NCI-H446 treated with DMSO at 0.1 percent for 48 hours (cell line): ENCODE measurements around the gene STAB2.
A peak's percentile ranks its signal among the peaks of the same experiment; 100 is the strongest.
"Not testable (repeated sequence)": the region's sequence is repeated elsewhere in the genome, so short reads cannot be mapped to it uniquely, and the experiment has no call there.

Source experiments
- DNase-seq: peaks from one replicate; lab custom pipeline; 2025; lab: John Stamatoyannopoulos, UW

STAB2 gene

DNA sequence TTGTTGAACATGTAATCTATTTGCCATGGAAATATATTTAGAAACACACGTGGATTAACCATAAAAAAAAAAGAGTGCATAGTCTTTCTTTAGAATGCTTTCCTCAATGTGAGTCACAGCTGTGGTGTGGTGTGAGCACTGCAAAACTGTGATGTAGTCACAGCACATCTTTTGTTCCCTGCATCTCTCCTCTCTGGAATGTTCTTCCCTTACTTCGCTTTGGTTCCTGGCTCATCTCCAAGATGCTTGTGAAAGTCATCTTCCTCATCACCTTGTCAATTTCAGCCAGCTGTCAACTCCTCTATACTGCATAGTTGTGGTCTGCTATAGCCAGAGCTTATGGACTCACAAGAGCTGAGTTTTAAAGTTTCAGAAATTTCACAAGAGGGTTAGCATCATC lies 60.2 kb downstream of the STAB2 start:
- no peak for DNase-seq

DNA sequence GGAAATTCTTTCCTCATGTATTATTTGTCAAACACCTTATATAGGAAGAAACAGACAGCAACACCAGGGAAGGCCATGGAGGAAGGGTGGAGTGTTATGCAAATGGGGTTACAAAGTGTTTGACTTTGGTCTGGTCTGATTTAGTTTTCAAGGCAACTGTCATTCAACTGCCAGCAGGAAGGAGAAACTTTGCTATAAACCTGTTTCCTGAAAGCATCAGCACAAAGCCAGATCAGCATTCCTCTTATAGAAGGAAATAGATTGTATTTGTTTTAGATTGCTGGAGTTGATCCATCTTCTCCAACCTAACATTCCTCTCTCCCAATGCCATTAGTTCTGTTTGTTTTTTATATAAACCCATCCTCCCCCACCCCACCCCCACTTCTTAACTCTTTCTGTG lies 65.7 kb downstream of the STAB2 start:
- DNase-seq: no peak

DNA sequence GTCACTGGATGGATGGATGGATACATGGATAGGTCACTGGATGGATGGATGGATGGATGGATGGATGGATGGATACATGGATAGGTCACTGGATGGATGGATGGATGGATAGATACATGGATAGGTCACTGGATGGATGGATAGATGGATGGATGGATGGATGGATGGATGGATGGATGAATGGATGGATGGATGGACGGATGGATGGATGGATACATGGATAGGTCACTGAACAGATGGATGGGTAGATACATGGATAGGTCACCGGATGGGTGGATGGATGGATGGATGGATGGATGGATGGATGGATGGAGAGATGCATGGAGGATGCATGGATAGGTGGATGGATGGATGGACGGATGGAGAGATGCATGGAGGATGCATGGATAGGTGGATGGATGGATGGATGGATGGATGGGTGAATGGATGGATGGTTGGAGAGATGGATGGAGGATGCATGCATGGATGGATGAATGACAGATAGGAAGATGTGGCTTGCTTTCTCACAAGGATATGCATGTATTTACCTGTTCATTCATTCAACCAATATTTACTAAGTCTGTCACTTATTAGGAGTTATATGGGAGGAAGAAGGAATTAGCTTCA lies 66.6 kb downstream of the STAB2 start:
- not testable (repeated sequence) for DNase-seq

DNA sequence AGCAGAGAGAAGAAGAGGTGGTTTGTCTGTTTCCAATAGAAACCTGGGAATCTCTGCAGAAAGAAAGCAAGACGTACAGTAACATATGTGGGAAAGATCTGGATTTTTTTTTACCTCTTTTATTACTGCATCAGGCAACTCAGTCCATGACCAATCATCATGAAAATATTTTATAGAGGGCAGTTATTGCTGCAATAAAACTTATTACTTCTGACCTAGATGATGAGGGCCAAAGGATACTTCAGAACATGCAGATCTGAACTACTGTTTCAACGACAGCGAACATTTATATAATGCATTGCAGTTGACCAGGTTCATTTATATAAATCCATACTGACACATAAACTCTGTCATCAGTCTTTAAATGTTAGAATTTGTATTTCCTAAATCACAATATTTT lies 67.7 kb downstream of the STAB2 start:
- DNase-seq: no peak

DNA sequence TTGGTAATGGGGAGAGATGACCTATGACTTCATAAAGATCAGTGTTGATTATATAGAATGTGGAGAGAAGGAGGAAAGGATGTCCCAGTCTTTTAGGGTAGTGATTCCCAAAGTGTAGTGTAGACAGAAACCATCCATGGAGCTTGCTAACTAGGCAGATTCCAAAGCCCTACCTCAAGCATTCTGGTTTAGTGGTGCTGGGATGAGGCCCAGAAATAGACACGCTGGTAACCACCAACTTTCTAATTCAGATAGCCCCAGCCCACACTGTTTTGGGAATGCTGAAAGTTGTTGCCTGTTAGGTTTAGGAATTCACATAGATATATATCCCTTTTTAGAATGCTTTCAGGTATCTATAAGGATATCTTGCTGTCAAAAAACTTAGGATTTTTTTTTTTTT lies 69.2 kb downstream of the STAB2 start:
- DNase-seq: no peak

DNA sequence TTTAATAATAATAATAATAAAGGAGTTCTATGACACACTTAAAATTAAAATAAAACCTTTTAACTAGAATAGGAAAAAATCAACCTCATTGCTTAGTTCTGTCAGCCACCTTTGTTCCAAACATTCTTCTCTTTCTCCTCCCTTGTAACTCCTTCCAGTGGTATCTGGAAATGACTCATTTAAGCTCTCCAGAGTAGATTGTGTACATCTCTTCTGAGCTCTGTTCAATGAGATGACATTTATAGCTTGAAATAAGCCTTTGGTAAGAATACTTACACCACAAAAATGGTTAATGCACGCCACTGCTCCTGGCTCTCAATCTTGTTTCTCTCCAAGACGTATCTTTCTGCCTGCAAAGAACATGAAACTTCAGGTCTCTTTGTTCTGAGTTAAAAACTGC lies 70.3 kb downstream of the STAB2 start:
- no peak for DNase-seq

DNA sequence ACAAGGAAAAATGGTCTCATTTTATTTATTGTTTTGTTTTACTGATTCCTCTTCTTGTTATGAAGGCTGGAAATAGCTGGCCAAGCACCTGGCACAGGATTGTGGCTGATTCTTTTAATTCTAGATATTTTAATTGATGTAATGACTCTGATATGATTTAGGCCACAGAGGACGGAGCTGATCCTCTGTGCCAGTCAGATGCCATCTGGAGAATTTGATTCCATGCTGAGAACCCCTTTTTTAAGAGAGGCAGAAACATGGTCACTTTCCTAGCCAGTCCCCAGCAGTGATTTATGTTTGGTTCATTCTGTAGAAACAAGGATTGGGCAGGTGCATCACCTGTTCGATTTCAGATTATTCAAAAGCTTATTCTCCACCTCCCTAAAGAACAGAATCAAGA lies 77.6 kb downstream of the STAB2 start:
- no peak for DNase-seq

DNA sequence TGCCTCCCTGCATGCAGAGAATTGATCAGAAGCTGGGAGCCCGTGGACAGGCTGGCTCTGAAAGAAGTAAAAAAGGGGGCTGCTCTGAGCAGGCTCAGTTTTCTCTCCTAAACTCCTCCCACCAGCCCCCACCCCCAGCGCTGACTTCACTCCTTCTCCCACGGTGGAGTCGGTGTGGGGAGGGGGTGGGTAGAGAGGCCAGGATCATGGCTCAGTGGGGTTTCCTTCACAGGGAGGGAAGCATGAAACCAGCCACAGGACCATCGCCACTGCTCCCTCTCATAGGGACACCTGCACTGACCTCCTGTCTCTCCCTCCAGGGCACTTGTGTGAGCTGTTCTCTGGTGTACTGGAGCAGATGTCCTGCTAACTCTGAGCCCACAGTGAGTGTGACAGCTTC lies 78.9 kb downstream of the STAB2 start:
- no peak for DNase-seq

DNA sequence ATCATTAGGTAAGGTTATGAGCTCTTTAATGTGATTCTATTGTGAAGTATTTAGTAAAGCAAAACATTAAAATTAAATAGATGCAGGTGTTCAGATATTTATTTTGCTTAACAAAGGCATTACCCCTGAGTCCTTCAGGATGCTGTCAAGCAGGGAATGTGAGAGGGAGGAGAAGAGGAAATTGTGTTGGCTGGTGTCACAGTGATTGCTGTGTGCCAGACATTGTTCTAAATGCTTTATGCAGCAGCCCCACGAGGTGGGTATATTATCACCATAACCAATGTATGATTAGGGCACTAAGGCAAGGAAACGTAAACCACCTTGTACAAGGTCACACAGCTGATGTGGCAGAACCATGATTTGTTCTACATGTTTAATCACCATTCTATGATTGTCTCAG lies 80.1 kb downstream of the STAB2 start:
- DNase-seq: no peak

DNA sequence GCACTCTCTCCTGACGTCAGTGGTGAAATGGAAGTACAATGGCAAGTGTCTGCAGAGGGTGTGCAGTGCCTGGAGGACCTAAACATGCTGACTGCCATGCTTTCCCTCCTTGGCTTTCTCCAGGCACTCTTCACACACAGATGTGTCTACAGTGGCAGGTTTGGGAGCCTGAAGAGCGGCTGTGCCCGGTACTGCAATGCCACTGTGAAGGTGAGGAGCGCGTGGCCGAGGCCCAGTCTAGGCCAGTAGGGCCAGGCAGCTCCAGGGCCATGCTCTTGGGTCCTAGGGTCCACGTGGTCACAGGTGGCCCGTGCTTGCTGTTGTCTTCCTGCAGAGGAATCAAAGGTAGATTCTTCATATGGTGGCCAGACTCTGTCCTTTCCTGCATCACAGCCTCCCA lies 81.4 kb downstream of the STAB2 start:
- no peak for DNase-seq

DNA sequence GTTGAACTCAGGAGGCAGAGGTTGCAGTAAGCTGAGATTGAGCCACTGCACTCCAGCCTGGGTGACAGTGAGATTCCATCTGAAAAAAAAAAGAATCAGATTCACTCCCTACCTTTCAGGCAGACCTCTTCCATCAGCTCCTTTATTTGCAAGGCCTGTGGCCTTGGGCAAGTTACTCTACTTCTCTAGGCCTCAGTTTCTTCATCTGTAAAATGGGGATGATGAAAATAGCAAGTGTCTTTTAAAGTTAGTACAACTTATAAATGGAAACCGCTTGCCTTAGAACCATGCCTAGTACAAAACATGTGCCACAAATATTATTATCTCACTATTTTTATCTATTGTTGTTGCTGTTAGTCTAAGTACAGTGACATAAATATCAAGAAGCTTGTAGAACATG lies 84.3 kb downstream of the STAB2 start:
- no peak for DNase-seq

DNA sequence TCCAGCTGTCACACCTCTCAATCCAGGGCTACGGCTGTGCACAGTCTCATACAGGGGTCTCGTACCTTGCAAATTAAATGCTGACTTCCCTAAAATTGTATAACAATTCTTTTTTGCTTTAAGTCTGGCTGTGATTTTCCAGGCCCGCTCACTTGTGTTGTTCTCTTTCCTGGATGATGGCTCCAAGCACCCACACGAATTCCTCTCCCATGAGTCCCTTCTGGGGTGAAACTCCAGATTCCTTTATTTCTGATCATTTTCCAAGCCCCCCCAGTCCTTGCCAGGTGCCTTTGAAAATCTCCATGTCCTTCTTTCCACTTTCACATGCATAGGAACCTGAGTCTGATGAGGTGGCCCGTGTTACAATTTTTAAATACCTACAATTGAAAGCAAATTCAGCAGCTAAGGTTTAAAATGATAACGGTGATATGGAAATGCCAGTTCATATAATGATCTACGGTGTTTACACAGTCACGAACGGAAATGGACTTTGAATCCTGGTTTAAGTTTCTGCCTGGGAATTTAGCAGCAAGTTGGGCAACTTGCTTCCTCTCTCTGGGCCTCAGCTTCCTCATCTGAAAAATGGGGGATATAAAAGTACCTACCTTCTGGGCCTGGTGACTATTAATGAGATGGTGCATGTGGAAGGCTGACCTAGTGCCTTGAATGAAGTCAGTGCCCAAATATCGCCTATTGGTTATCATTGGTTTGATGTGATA lies 85.5 kb downstream of the STAB2 start:
- DNase-seq: no peak

DNA sequence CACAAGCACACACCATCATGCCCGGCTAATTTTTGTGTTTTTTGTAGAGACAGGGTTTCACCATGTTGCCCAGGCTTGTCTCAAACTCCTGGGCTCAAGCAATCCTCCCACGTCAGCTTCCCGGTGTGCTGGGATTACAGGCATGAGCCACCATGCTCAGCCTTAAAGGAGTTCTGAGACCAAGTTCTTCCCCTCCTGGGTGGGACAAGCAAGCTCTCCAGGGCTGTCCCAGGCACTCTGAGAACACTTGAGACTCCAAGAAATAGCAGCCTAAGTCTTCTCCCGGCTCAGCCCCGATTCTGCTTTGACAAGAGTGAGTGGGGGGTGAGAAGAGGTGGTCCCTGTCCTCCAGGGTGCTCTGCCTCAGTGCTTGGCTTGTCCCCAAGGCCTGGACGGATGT lies 86.4 kb downstream of the STAB2 start:
- no peak for DNase-seq

DNA sequence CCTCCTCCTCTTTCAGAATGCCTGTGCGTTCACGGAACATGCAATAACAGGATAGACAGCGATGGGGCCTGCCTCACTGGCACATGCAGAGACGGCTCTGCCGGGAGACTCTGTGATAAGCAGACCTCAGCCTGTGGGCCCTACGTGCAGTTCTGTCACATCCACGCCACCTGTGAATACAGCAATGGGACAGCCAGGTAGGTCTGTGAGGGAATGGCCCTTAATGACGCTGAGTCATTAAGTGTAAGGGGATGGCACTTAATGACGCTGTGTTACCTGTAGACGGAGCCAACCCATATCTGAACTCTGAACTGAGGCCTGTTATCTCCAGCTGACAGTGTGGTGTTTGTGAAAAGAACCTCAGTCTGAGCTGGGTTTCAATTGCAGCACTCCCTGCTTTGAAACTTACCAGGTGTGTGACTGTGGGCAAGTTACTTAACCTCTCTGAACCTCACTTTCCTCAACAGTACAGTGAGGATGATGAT lies 86.9 kb downstream of the STAB2 start:
- no peak for DNase-seq

DNA sequence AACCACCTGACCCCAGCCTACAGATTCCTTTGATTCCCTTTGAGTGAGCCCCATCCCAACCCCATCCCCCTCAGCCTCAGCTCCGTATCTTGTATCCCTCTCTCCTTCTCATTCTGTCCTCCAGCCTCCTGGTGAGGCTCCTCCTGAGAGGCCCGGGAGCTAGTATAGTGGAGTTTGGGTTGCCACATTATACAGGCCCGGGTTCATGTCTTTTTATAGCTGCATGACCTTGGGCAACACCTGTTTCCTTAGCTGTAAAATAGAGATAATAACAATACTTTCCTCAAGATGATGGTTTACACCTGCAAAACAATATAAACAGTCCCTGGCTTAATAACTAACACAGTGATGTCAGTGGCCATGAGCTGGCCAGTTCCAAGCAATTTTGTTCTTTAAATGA lies 89.8 kb downstream of the STAB2 start:
- no peak for DNase-seq

DNA sequence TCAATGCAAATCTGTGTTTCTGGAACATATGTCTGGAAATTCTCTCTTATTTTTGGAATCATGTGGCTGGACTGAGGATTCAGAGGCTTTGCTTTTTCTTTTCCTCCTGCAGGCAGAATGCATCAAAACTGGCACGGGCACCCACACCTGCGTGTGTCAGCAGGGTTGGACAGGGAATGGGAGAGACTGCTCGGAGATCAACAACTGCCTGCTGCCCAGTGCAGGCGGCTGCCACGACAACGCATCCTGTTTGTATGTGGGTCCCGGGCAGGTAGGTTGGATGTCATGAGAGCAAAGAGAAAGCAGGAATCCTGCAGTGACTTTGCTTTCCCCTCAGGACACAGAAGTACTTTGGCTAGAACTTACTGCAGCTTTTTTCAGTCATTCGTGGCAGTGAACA lies 90.3 kb downstream of the STAB2 start:
- no peak for DNase-seq

DNA sequence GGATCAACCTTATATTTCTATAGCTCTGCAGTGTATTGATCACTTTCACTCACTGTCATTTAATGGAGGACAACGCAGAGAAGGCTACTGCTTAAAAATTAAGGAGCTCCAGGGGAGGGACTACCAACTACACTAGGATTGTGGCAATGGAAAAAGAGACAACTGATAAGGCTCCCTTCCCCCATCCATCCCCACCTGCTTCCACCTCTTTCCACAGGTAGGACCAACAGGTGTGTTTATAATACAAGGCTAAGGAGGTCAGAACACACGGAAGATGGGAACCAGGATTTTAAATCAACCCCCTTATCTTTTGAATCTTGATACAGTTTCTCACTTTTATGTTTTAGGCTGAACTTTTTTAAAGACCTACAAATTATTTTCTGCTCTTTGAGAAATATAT lies 90.8 kb downstream of the STAB2 start:
- DNase-seq: no peak

DNA sequence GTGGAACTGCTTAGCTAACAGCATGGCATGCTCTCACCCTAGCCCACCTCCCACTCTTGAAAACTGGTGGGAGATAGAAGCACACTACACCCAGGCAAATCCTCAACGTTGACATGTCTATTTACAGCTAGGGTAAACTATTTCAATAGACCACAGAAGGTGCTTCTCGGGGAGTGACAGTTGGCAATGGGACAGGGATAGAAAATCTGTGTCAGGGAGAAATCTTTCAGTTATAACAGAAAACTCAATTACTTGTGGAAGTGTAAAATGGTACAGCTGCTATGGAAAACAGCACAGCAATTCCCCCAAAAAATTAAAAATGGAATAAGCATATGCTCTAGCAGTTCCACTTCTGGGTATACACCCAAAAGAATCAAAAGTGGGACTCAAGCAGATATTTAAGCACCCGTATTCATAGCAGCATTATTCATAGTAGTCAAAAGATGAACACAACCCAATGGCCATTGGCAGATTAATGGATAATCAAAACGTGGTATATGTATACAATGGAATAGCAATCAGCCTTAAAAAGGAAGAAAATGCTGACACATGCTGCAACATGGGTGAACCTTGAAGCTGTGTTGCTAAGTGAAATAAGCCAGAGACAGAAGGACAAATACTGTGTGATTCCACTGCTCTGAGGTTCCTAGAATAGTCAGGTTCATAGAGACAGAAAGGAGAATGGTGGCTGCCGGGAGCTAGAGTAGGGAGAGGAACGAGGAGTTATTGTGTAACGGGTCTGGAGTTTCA lies 92.5 kb downstream of the STAB2 start:
- DNase-seq: no peak

DNA sequence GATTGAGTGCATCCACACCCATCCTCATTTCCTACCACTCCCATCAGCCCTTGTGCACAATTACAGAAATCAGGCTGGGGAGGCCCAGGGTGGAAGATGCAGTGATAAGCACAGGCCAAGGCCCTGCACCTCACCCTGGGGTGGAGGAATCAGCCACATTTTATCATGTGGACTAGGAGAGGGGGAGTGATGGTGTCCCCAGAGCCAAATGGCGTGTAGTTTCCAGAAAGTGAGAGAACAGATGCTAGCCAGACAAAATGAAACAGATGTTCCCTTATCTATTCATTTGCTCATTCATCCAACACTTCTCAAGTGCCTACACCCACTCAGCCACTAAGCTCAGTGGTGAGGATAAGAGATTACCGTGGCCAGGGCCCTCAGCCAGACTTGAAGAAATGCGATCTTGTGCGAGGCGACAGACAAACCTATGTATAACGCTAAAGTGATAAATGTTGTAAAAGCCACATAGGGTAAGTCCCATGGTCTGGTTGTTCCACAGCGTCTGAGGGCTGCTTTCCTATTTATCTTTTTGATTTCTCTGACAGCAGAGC lies 93.6 kb downstream of the STAB2 start:
- peak; percentile 89 for DNase-seq

DNA sequence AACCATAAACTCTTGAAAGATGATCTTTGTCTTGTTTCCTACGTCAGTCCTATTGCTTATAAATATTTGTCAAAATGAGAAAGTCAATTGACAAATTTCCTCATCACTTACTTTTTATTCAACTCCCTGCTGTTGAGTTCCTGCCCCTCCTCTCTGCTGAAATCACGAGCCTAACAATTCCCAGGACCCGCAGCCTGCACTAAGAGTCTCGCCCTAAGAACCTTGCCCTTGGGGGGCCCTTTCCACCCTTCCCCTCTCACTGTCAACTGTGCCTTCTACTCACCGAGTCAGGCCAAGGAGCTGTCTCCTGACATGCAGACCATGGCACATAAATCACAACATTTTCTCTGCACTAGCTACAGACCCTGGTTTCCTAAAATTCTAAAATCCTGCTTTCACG lies 99.0 kb downstream of the STAB2 start:
- no peak for DNase-seq

DNA sequence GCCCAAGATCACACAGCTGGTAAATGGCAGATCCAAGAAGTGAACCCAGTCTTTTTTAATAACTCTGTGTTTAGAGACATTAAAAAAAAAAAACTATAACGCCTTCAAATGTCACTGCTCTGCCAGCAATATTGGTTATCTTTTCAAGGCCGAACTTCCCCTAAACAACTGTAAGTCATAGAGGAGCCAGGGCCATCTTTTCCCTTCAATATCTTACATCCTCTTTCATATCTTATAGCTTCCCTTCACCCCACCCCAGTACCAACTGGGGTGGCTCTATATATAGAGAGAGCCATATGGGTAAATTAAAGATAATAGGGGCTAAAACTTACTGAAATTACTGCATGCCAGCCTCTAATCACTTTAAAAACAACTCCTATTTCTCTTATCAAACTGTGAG lies 100.2 kb downstream of the STAB2 start:
- DNase-seq: no peak

DNA sequence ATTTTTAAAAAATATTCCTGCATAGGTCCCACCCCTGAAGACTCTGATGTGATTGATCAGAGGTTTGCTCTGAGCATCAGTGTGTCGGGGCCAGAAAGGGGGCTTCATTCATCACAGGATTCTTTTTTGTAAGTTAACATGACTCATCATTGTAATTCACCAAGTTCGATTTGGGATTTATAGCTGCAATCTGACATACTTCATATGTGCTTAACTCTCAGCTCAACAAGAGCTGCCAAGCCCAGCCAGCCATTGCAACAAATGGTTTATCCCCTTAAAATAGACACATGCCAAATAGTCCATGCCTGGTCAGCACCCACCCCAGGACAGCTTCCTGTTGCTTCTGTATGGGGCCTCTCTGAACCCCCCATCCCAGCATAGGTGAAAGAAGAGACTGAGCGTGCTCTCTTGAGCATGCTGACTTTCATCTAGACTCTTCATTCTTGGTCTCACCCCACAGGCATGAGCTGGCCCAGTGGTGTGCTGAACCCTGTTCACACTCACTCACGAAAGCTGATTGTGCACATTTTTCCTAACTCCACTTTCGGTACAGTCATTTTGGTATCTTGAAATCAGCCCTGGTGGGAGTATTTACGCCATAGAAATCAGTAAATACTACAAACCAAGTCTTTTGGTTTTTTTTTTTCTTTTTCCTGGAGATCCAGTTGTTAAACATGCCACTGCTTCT lies 101.4 kb downstream of the STAB2 start:
- no peak for DNase-seq
